Stimulated activated naive CD8-positive, alpha-beta T cell treated with anti-CD3 and anti-CD28 coated beads, Interleukin-15, Interleukin-2, amounts not matched to agents 100 U/mL and 50 U/mL, for 24 hours (primary cell): ENCODE data around the gene SPRR2B.
A peak's percentile ranks its signal among the peaks of the same experiment; 100 is the strongest.
"Not testable (repeated sequence)": the region's sequence is repeated elsewhere in the genome, so short reads cannot be mapped to it uniquely, and the experiment has no call there.

Experiments used
- ATAC-seq: fragments of 150-1000 bp; cut with Tn5 transposase; one replicate; pipeline ENCODE4 v1.10.0; 2021
- DNase-seq: peaks from one replicate; pipeline ENCODE4 v3.0.0; 2021

The SPRR2B gene

DNA sequence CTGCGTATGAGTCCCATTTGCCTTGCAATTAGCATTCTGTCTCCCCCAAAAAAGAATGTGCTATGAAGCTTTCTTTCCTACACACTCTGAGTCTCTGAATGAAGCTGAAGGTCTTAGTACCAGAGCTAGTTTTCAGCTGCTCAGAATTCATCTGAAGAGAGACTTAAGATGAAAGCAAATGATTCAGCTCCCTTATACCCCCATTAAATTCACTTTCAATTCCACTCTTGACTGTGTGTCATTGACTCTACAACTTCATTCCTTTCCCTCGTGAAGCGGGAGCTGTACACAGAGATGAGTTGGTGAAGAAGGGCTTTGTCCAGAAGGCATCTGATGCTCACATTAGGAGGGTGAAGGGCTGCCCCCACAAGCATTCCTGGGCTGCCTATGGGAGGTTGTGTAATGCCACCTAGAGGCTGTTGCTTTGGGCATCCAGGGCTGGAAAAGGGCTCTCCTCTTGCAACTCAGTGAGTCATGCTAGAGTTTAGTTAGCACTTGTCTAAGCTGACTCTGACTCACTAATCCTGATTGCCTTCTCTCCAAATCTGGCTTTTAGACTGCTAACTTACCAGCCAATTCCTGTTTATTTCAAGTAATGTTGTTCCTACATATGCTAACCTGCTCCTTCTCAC, 38.6 kb downstream of the SPRR2B start:
- DNase-seq = no peak
- ATAC-seq = peak; percentile 52

DNA sequence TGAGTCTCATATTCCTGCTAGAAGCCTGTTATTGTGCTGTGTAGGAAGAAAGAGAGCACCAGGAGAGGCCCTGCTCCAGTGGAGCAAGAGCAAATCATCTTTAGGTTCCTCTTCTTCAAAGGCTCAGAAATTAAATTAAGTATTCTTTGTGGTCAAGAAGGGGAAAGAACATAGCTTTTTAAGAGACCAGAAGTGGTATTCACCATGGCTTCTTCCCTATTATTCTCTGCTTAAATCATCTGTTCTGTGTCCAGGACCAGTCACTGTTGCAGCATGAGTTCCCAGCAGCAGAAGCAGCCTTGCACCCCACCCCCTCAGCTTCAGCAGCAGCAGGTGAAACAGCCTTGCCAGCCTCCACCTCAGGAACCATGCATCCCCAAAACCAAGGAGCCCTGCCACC, 39.3 kb downstream of the SPRR2B start:
- no peak for ATAC-seq
- DNase-seq = no peak

DNA sequence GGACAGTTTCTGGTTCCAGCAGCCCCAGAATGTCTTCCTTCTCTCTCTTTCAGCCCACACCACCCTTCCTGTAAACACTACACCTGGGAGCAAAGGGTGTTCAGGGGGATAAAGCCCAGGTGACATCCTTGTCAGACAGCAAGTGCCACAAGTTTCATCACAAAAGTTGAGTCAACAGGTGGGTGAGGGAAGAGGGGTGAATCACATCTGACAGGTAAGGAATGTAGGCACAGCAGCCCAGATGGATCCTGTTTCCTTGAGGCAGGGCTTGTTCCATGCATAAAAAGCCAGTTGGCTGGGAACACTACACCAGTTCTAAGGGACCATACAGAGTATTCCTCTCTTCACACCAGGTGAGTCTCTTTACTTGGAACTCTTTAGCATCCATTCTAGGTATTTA, 40.5 kb downstream of the SPRR2B start, which contains the start of gene SPRR1B:
Gene SPRR1B, plus strand, starts transcription at position 309 of the 400 bp plus-strand sequence. CDS start 1,143 bp downstream, outside the sequence.
- DNase-seq = no peak
- ATAC-seq = no peak

DNA sequence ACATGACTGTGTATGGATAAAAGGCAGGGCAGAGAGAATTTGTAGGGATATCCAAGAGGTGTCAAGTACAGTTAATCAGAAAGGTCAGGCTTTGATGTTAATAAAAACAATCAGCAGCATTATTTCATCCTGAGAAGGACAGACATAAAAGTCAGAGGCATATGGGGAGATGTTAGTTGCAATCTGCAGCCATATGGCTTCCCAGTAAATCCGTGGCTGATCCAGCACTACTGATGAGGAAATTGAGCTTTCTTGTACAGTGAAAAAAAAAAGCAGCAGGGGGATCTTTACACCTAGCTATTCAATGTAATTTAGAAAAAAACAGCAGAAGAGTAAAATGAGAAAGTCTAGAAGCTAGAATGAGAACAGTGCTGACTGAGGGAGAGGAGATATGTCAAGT, 42.6 kb downstream of the SPRR2B start:
- no peak for ATAC-seq
- DNase-seq = no peak

DNA sequence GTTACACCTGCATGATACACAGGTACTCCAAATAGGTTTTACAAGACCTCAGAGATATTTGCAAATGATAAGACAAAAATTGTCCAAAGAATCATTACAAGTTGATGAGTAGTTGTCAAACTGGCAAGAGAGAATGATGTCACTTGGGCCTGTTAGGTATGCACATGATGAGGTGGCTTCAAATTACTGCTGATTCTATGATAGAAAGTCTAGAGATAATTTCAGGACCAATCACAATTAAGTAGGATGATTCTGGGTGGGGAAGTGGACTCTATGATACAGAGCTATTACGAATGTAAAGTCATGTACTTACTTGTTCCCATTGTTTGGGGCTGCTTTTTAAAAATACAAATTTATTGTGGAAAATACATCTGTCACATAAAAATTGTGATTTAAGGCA, 45.6 kb downstream of the SPRR2B start:
- no peak for DNase-seq
- ATAC-seq = no peak

DNA sequence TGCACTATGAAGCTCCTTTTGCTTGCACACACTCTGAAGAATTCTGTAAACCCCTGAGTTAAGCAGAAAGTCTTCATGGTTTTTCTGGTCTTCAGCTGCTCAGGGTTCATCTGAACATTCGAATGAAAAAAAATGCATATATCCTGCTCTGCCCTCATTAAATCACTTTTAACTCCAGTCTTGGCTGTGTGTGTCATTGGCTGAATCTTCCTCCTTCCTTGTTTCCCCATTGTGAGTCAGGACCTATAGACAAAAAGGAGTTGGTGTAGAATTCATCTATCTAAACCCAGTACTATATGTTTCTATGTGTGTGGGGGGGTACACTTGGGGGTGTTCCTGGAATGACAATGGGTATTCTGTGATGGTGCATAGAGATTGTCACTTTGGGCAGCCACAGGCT, 47.0 kb downstream of the SPRR2B start:
- ATAC-seq = no peak
- no peak for DNase-seq

DNA sequence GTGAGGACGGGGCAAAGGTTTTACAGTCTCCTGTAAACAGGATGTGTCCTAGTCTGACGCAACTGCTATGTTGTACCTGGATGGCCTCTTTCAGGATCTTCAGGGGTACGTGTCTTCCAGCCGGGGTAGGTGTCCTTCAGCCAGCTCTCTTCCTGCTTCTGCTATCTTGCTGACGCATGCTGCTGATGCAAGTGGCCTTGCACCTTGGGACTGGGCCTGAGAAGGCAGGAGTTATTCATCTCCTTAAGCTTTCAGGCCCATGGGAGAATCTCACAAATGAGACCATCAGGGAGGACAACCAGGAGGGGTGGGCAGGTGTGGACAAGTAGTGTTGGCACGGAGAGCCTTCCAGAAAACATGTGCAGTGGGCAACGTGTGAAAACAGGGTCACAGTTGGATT, 48.3 kb downstream of the SPRR2B start:
- DNase-seq = no peak
- ATAC-seq = no peak

DNA sequence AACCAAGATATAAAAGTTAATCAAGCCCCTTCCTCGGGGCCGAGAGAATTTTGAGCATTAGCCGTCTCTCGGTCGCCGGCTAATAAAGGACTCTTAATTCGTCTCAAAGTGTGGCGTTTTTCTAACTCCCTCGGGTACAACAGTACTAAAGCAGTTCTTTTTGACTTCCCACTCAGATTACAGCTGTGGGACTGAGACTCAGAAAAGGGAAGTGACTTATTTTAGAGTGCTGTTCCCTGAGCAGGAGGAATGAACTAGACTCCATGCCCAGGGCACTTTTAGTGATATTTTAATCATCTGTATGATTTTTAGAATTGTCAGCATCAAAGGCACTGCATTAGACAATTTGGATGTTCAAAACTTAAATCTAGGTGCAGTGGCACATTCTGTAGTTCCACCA, 49.1 kb downstream of the SPRR2B start:
- not testable (repeated sequence) for ATAC-seq, DNase-seq

DNA sequence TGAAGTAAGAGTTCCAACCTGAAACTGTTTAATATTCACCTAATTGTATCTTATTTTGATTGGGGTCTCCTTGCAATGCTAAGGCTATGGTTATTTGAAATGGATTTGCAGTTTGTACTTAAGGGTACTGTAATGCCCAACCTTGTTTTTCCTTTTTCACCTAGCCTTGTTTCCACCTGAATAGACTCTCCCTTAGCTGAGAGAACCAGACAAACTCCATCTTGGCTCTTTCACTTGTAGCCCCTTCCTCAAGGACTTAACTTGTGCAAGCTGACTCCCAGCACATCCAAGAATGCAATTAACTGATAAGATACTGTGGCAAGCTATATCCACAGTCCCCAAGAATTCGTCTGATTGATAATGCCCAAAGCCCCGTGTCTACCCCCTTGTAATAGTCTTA, 49.6 kb downstream of the SPRR2B start:
- ATAC-seq, DNase-seq: not testable (repeated sequence)
